Measurements from ENCODE around the gene COQ8B.
A peak's percentile ranks its signal among the peaks of the same experiment; 100 is the strongest.

The COQ8B gene

DNA sequence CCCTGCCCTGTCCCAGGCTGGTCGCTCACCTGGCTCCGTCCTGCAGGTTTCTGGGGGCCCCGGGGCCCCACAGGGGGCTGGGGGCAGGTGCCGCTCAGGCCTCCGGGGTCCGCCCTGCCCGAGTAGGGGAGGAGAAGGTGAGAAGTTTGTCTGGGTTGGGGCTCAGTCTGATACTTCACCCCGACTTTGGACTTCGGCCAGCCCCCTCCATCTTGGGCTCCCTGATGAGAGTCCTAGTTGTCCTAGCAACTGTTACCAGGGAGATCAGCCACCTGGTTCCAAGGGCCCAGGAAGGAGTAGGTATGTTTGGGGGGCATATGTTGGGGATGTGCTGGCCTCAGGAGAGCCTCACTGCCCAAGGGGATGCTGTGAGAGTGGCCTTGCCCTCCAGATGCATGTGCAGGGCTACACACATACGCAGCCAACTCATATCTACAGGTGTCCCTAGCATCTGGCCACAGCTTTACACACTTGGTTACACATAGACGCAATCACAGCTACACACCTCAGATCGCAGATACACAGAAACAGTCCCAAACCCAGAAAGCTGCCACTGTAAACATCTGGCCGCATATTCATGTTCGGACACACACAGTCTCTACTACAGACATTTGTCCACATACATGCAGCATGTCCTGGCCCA lies 29.7 kb downstream of the COQ8B start:
- Histone ChIP-seq H3K36me3 (ENCODE audit: control insufficient read depth in 2 of 2, insufficient read depth in 2 of 2, low read length in 2 of 2) (peaks cover 6 to 21% of the 10 kb centered on the region in 2 donors), H3K9me3 (ENCODE audit: control insufficient read depth in 2 of 2, low read length in 2 of 2) (no peaks in the 10 kb centered on the region), H3K9ac (ENCODE audit: low read depth in 1 of 2, low read length in 2 of 2) (no peak overlapping the region), H3K4me1 (ENCODE audit: control insufficient read depth in 2 of 2, insufficient read depth in 2 of 2, low read length in 2 of 2) (peaks cover 20 to 37% of the 10 kb centered on the region in 2 donors), H3K4me3 (ENCODE audit: low read length in 2 of 2) (no peak overlapping the region), H3K27me3 (ENCODE audit: control insufficient read depth in 2 of 2, insufficient read depth in 2 of 2, low read length in 2 of 2) (no peaks in the 10 kb centered on the region), H3K27ac (ENCODE audit: low read depth in 2 of 2, low read length in 2 of 2) (peak overlapping the region; percentile 24 to 56)

DNA sequence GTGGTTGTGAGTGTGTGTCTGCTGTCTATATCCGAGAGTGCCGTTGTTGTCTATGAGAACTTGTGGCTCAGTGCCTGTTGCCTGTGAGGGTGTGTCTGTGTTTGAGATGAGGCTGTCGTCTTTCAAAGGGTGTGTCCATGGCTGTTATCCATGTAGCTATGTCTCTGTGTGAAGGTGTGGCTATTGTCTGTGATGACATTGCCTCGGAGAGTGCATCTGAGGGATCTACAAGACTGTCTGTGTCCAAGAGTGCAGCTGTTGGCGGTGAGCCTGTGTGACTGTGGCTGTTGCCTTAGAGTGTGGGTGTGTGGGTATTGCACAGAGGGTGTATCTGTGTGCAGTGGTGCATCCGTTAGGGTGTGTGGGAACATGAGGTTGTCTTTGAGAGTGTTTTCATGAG lies 31.1 kb downstream of the COQ8B start:
- H3K4me1 ChIP-seq (ENCODE audit: control insufficient read depth in 2 of 2, insufficient read depth in 2 of 2, low read length in 2 of 2) = peaks cover 15 to 31% of the 10 kb centered on the region in 2 donors
- H3K9ac ChIP-seq (ENCODE audit: low read depth in 1 of 2, low read length in 2 of 2) = no peak overlapping the region
- H3K36me3 ChIP-seq (ENCODE audit: control insufficient read depth in 2 of 2, insufficient read depth in 2 of 2, low read length in 2 of 2) = peaks cover 8 to 21% of the 10 kb centered on the region in 2 donors
- no peaks in the 10 kb centered on the region for H3K9me3 ChIP-seq (ENCODE audit: control insufficient read depth in 2 of 2, low read length in 2 of 2)
- no peak overlapping the region for H3K4me3 ChIP-seq (ENCODE audit: low read length in 2 of 2)
- no peaks in the 10 kb centered on the region for H3K27me3 ChIP-seq (ENCODE audit: control insufficient read depth in 2 of 2, insufficient read depth in 2 of 2, low read length in 2 of 2)
- peak overlapping the region in 1 of 2 donors; percentile 2 for H3K27ac ChIP-seq (ENCODE audit: low read depth in 2 of 2, low read length in 2 of 2)

DNA sequence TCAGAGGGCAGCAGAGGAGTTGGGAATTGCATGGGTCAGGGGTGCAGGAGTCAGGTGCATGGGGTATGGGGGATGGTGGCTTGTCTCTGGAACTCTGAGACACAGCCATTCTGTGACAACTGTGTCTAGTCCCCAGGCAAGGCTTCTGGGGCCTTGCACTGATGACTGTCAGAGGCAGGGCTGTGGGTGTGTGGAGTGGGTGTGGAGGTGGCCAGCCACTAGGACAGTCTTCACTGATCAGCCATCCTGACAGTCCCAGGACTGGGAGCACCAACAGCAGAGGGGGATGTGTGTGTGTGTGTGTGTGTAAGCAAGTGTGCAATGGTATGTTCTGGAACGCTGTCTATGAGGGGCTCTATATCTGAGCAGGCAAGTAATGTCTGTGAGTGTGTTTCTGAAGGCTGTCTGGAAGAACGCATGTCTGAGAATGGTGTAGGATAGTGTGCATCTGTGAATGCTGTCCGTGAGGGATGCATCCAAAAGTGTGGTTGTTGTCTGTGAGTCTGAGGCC lies 31.6 kb downstream of the COQ8B start:
- Histone ChIP-seq H3K27ac (ENCODE audit: low read depth in 2 of 2, low read length in 2 of 2) (peak overlapping the region in 1 of 2 donors; percentile 2), H3K9ac (ENCODE audit: low read depth in 1 of 2, low read length in 2 of 2) (no peak overlapping the region), H3K4me1 (ENCODE audit: control insufficient read depth in 2 of 2, insufficient read depth in 2 of 2, low read length in 2 of 2) (peaks cover 15 to 31% of the 10 kb centered on the region in 2 donors), H3K4me3 (ENCODE audit: low read length in 2 of 2) (no peak overlapping the region), H3K27me3 (ENCODE audit: control insufficient read depth in 2 of 2, insufficient read depth in 2 of 2, low read length in 2 of 2) (no peaks in the 10 kb centered on the region), H3K36me3 (ENCODE audit: control insufficient read depth in 2 of 2, insufficient read depth in 2 of 2, low read length in 2 of 2) (peaks cover 8 to 21% of the 10 kb centered on the region in 2 donors), H3K9me3 (ENCODE audit: control insufficient read depth in 2 of 2, low read length in 2 of 2) (no peaks in the 10 kb centered on the region)

DNA sequence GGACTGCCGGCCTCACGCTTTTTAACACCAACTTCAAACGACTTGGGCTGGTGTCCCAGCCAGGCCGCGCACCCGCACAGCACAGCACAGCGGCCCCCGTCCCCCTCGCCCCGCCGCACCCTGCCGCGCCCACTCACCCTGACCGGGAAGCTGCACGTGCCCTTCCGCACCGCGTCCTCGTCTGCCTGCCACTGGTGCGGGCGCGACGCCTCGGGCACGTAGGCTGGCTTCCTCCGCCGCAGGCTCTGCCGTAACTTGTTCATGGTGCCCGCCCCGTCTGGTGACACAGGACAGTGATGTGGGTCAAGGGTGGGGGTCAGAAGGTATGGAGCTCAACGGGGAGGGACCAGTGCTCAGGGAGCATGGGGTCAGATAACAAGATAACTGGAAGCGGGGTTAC lies 32.4 kb downstream of the COQ8B start:
- H3K4me3 ChIP-seq (ENCODE audit: low read length in 2 of 2) = no peak overlapping the region
- H3K9me3 ChIP-seq (ENCODE audit: control insufficient read depth in 2 of 2, low read length in 2 of 2) = no peaks in the 10 kb centered on the region
- peaks cover 13 to 27% of the 10 kb centered on the region in 2 donors for H3K4me1 ChIP-seq (ENCODE audit: control insufficient read depth in 2 of 2, insufficient read depth in 2 of 2, low read length in 2 of 2)
- no peaks in the 10 kb centered on the region for H3K27me3 ChIP-seq (ENCODE audit: control insufficient read depth in 2 of 2, insufficient read depth in 2 of 2, low read length in 2 of 2)
- H3K9ac ChIP-seq (ENCODE audit: low read depth in 1 of 2, low read length in 2 of 2) = no peak overlapping the region
- H3K36me3 ChIP-seq (ENCODE audit: control insufficient read depth in 2 of 2, insufficient read depth in 2 of 2, low read length in 2 of 2) = peaks cover 8 to 21% of the 10 kb centered on the region in 2 donors
- no peak overlapping the region for H3K27ac ChIP-seq (ENCODE audit: low read depth in 2 of 2, low read length in 2 of 2)

DNA sequence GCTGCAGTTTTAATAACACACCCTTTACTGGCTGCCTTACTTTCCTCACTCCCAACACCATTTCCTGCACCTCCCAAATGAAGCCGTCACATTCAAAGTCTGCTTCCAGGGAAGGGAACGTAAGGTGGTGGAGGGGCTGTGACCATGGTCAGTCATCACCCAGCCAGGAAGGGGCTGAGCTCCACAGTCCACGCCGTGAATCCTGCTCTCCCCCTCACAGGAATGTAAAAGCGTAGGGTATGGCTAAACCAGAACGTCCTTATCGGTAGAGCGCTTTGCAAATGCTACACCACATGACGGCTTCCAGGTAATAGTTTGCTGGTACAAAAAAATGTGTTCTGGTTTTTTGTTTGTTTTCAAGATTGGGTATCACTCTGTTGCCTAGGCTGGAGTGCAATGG lies 33.2 kb downstream of the COQ8B start:
- Histone ChIP-seq H3K27me3 (ENCODE audit: control insufficient read depth in 2 of 2, insufficient read depth in 2 of 2, low read length in 2 of 2) (no peaks in the 10 kb centered on the region), H3K4me3 (ENCODE audit: low read length in 2 of 2) (no peak overlapping the region), H3K9me3 (ENCODE audit: control insufficient read depth in 2 of 2, low read length in 2 of 2) (no peaks in the 10 kb centered on the region), H3K36me3 (ENCODE audit: control insufficient read depth in 2 of 2, insufficient read depth in 2 of 2, low read length in 2 of 2) (peaks cover 8 to 21% of the 10 kb centered on the region in 2 donors), H3K9ac (ENCODE audit: low read depth in 1 of 2, low read length in 2 of 2) (no peak overlapping the region), H3K27ac (ENCODE audit: low read depth in 2 of 2, low read length in 2 of 2) (no peak overlapping the region), H3K4me1 (ENCODE audit: control insufficient read depth in 2 of 2, insufficient read depth in 2 of 2, low read length in 2 of 2) (peaks cover 13 to 19% of the 10 kb centered on the region in 2 donors)

DNA sequence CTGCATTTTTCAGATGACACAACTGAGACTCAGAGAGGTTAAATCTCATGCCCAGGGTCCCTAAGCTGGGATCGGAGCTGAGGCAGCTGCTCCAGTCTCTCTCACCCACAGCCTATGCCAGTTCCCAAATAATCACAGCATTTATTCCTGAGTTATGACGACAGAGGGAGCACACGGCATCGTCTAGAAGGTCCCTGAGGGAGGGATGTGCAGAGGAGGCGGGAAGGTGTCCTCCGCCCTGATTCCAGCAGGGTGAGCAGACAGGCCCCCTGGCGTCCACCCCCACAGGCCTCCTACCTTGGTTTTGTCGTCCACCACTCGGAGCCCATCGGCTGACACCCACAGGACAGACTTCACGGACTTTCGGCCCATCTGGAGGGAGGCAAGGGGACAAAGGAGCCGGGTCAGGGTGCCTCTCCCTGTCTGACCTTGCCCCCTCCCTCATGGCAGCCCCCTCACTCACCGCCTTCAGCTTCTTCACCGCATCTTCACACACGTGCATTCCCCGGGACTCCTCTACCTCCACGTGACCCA lies 34.2 kb downstream of the COQ8B start:
- Histone ChIP-seq H3K9me3 (ENCODE audit: control insufficient read depth in 2 of 2, low read length in 2 of 2) (no peaks in the 10 kb centered on the region), H3K4me3 (ENCODE audit: low read length in 2 of 2) (no peak overlapping the region), H3K9ac (ENCODE audit: low read depth in 1 of 2, low read length in 2 of 2) (no peak overlapping the region), H3K27ac (ENCODE audit: low read depth in 2 of 2, low read length in 2 of 2) (no peak overlapping the region), H3K27me3 (ENCODE audit: control insufficient read depth in 2 of 2, insufficient read depth in 2 of 2, low read length in 2 of 2) (no peaks in the 10 kb centered on the region), H3K36me3 (ENCODE audit: control insufficient read depth in 2 of 2, insufficient read depth in 2 of 2, low read length in 2 of 2) (peaks cover 11 to 22% of the 10 kb centered on the region in 2 donors), H3K4me1 (ENCODE audit: control insufficient read depth in 2 of 2, insufficient read depth in 2 of 2, low read length in 2 of 2) (peaks cover 5 to 9% of the 10 kb centered on the region in 2 donors)

DNA sequence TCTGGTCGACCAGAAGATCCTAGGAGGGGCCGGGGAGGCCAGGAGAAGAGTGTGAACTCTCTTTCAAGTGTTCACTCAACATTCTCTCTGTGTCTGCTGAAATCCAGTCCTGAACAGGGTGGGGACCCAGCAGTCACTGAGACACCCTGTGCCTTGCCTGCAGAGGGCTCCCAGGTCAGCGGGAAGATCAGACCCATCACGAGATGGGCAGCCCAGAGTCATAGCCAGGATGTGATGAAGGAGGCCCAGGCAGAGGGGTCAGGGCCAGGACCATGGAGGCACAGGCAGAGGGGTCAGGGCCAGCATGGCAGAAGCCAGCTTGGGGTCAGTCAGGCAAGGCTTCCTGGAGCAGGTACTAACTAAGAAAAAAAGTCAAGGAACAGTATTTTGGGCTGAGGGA lies 35.6 kb downstream of the COQ8B start:
- Histone ChIP-seq H3K4me1 (ENCODE audit: control insufficient read depth in 2 of 2, insufficient read depth in 2 of 2, low read length in 2 of 2) (peaks cover 0 to 5% of the 10 kb centered on the region in 2 donors), H3K27ac (ENCODE audit: low read depth in 2 of 2, low read length in 2 of 2) (no peak overlapping the region), H3K4me3 (ENCODE audit: low read length in 2 of 2) (no peak overlapping the region), H3K27me3 (ENCODE audit: control insufficient read depth in 2 of 2, insufficient read depth in 2 of 2, low read length in 2 of 2) (no peaks in the 10 kb centered on the region), H3K9me3 (ENCODE audit: control insufficient read depth in 2 of 2, low read length in 2 of 2) (no peaks in the 10 kb centered on the region), H3K36me3 (ENCODE audit: control insufficient read depth in 2 of 2, insufficient read depth in 2 of 2, low read length in 2 of 2) (peaks cover 17 to 22% of the 10 kb centered on the region in 2 donors), H3K9ac (ENCODE audit: low read depth in 1 of 2, low read length in 2 of 2) (no peak overlapping the region)

DNA sequence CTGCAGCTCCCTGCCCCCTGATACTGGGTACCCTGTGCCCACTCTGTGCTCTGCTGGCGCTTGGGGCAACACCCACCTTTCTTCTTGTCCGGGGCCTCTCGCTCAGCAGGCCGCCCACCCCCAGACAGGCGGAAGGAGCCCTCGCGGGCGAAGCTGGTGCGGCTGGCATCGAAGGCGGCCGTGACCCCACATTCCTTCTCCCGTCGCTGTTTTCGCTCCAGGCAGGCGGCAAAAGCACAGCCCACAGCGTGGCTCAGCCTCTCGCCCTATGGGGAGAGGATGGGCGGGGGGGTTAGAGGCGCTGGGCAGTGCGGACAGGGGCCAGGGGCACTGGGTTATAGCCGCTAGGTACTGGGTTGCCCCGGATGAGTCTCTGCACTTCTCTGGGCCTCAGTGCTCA lies 39.5 kb downstream of the COQ8B start:
- H3K4me1 ChIP-seq (ENCODE audit: control insufficient read depth in 2 of 2, insufficient read depth in 2 of 2, low read length in 2 of 2) = no peaks in the 10 kb centered on the region
- H3K4me3 ChIP-seq (ENCODE audit: low read length in 2 of 2) = no peak overlapping the region
- peaks cover 22 to 30% of the 10 kb centered on the region in 2 donors for H3K36me3 ChIP-seq (ENCODE audit: control insufficient read depth in 2 of 2, insufficient read depth in 2 of 2, low read length in 2 of 2)
- no peaks in the 10 kb centered on the region for H3K9me3 ChIP-seq (ENCODE audit: control insufficient read depth in 2 of 2, low read length in 2 of 2)
- H3K27me3 ChIP-seq (ENCODE audit: control insufficient read depth in 2 of 2, insufficient read depth in 2 of 2, low read length in 2 of 2) = no peaks in the 10 kb centered on the region
- no peak overlapping the region for H3K9ac ChIP-seq (ENCODE audit: low read depth in 1 of 2, low read length in 2 of 2)
- no peak overlapping the region for H3K27ac ChIP-seq (ENCODE audit: low read depth in 2 of 2, low read length in 2 of 2)

DNA sequence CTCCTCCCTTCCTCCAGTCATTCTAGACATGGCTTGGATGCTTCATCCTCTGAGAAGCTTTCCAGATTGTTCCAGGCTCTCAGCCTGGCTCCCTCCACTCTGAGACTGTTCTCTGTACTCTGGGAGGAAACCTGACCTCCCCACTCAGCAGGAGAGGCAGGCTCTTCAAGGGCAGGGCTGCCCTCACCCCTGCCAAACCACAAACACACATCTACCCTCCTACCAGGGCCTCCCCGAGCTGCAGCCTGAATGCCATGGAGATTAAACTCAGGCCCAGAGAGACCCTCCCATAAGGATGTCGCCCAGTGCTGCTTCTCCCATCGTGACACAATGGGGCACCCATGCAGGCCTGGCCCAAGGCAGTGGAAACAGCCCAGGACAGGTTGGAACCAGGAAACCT lies 42.4 kb downstream of the COQ8B start:
- no peaks in the 10 kb centered on the region for H3K4me1 ChIP-seq (ENCODE audit: control insufficient read depth in 2 of 2, insufficient read depth in 2 of 2, low read length in 2 of 2)
- peaks cover 36 to 49% of the 10 kb centered on the region in 2 donors for H3K36me3 ChIP-seq (ENCODE audit: control insufficient read depth in 2 of 2, insufficient read depth in 2 of 2, low read length in 2 of 2)
- no peaks in the 10 kb centered on the region for H3K27me3 ChIP-seq (ENCODE audit: control insufficient read depth in 2 of 2, insufficient read depth in 2 of 2, low read length in 2 of 2)
- H3K4me3 ChIP-seq (ENCODE audit: low read length in 2 of 2) = no peak overlapping the region
- H3K9me3 ChIP-seq (ENCODE audit: control insufficient read depth in 2 of 2, low read length in 2 of 2) = no peaks in the 10 kb centered on the region
- no peak overlapping the region for H3K9ac ChIP-seq (ENCODE audit: low read depth in 1 of 2, low read length in 2 of 2)
- no peak overlapping the region for H3K27ac ChIP-seq (ENCODE audit: low read depth in 2 of 2, low read length in 2 of 2)

DNA sequence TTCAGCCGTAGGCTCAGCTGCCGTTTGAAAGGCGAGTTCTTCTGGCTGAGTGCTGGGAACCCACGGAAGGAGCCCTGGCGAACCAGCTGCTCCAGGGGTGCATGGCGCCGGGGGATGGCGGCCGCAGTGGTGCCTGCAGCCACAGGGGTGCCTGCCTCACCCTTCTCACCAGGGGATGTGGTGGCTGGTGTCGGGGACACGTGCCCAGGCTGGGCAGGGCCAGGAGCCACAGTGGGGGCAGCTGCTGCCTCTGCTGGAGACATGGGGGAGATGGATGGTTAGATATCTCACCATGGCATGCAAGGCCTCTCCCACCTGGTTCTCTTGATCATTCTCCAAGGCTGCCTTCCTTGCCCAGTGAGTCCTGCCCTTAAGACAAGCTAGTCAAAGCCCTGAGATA lies 43.3 kb downstream of the COQ8B start:
- Histone ChIP-seq H3K27me3 (ENCODE audit: control insufficient read depth in 2 of 2, insufficient read depth in 2 of 2, low read length in 2 of 2) (no peaks in the 10 kb centered on the region), H3K4me1 (ENCODE audit: control insufficient read depth in 2 of 2, insufficient read depth in 2 of 2, low read length in 2 of 2) (no peaks in the 10 kb centered on the region), H3K9me3 (ENCODE audit: control insufficient read depth in 2 of 2, low read length in 2 of 2) (no peaks in the 10 kb centered on the region), H3K27ac (ENCODE audit: low read depth in 2 of 2, low read length in 2 of 2) (no peak overlapping the region), H3K9ac (ENCODE audit: low read depth in 1 of 2, low read length in 2 of 2) (no peak overlapping the region), H3K4me3 (ENCODE audit: low read length in 2 of 2) (no peak overlapping the region), H3K36me3 (ENCODE audit: control insufficient read depth in 2 of 2, insufficient read depth in 2 of 2, low read length in 2 of 2) (peaks cover 41 to 49% of the 10 kb centered on the region in 2 donors)
